WTC11 (cell line): Measurements from ENCODE around the gene UPF2.

ENCODE experiments used
- ELF4 ChIP-seq: sonication (generic); formaldehyde crosslinking; IDR thresholded peaks from 2 replicates; pipeline ENCODE4 v1.8.1; 2022; ENCODE audit warnings: low read depth, mild to moderate bottlenecking, moderate library complexity, missing genetic modification reagents
- ZNF121 ChIP-seq: sonication (generic); formaldehyde crosslinking; IDR thresholded peaks from 2 replicates; pipeline ENCODE4 v1.8.0; 2023; ENCODE audit warnings: missing genetic modification reagents
- TF ChIP-seq, protein P1 (sequence below): fragments of 200-600 bp; IDR thresholded peaks from 2 replicates; pipeline ENCODE4 v1.8.0; 2022; ENCODE audit warnings: antibody characterized with exemption
- TF ChIP-seq, protein P2 (sequence below): sonication (generic); formaldehyde crosslinking; IDR thresholded peaks from 2 replicates; pipeline ENCODE4 v1.8.1; 2023; ENCODE audit warnings: mild to moderate bottlenecking, missing genetic modification reagents, moderate library complexity

GRCh38 chr10:12042797-12043651 lies at the start of gene UPF2:
- TF ChIP-seq ELF4 (no peak), ZNF121 (no peak)
- TF ChIP-seq, protein P1, sequence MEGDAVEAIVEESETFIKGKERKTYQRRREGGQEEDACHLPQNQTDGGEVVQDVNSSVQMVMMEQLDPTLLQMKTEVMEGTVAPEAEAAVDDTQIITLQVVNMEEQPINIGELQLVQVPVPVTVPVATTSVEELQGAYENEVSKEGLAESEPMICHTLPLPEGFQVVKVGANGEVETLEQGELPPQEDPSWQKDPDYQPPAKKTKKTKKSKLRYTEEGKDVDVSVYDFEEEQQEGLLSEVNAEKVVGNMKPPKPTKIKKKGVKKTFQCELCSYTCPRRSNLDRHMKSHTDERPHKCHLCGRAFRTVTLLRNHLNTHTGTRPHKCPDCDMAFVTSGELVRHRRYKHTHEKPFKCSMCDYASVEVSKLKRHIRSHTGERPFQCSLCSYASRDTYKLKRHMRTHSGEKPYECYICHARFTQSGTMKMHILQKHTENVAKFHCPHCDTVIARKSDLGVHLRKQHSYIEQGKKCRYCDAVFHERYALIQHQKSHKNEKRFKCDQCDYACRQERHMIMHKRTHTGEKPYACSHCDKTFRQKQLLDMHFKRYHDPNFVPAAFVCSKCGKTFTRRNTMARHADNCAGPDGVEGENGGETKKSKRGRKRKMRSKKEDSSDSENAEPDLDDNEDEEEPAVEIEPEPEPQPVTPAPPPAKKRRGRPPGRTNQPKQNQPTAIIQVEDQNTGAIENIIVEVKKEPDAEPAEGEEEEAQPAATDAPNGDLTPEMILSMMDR = no peak
- TF ChIP-seq, protein P2, sequence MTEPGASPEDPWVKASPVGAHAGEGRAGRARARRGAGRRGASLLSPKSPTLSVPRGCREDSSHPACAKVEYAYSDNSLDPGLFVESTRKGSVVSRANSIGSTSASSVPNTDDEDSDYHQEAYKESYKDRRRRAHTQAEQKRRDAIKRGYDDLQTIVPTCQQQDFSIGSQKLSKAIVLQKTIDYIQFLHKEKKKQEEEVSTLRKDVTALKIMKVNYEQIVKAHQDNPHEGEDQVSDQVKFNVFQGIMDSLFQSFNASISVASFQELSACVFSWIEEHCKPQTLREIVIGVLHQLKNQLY (CRISPR knock-in tag) = no peak
